GM12892 (cell line): Measurements from ENCODE around the gene PSMF1.

Source experiments
- POLR2A ChIP-seq: IDR thresholded peaks from 2 replicates; pipeline ENCODE4 v1.6.1; 2011; ENCODE audit warnings: low read depth, low read length, control low read depth
- POLR2AphosphoS5 ChIP-seq: IDR thresholded peaks from 2 replicates; pipeline ENCODE4 v1.6.1; 2011; ENCODE audit warnings: low read depth, low read length, control low read depth

- no peak for TF ChIP-seq POLR2A
- TF ChIP-seq POLR2AphosphoS5 = no peak
Measured at GRCh38 chr20:1191299-1191698, 72.9 kb downstream of the PSMF1 start.
